Effector memory CD4-positive, alpha-beta T cell (primary cell): Measurements from ENCODE around the gene PAX9.
"Not testable (repeated sequence)": the region's sequence is repeated elsewhere in the genome, so short reads cannot be mapped to it uniquely, and the experiment has no call there.

ENCODE experiments used
- DNase-seq, 3 donors: peaks; one replicate each; pipeline ENCODE4 v3.0.0-alpha.2; 2020
- H3K27ac ChIP-seq: 2 replicates; pipeline ENCODE4 v1.7.0; 2013; ENCODE audit warnings: mild to moderate bottlenecking, low read length, moderate library complexity; ENCODE audit not compliant: insufficient read depth, poor library complexity, severe bottlenecking
- H3K27me3 ChIP-seq: replicated peaks from 2 replicates; pipeline ENCODE4 v1.7.0; 2013; ENCODE audit warnings: mild to moderate bottlenecking, low read length; ENCODE audit not compliant: insufficient read depth, control insufficient read depth, poor library complexity, severe bottlenecking
- H3K36me3 ChIP-seq: 2 replicates; pipeline ENCODE4 v1.7.0; 2013; ENCODE audit warnings: mild to moderate bottlenecking, low read length, moderate library complexity; ENCODE audit not compliant: control insufficient read depth, insufficient read depth
- H3K4me1 ChIP-seq: 2 replicates; pipeline ENCODE4 v1.7.0; 2013; ENCODE audit warnings: low read length, mild to moderate bottlenecking; ENCODE audit not compliant: control insufficient read depth, insufficient read depth, poor library complexity, severe bottlenecking
- H3K4me3 ChIP-seq: 2 replicates; pipeline ENCODE4 v1.7.0; 2013; ENCODE audit warnings: low read length, low read depth, mild to moderate bottlenecking; ENCODE audit not compliant: insufficient read depth, poor library complexity, severe bottlenecking
- H3K9me3 ChIP-seq: 2 replicates; pipeline ENCODE4 v1.7.0; 2013; ENCODE audit warnings: mild to moderate bottlenecking, low read length, moderate library complexity; ENCODE audit not compliant: control insufficient read depth

Gene PAX9

DNA sequence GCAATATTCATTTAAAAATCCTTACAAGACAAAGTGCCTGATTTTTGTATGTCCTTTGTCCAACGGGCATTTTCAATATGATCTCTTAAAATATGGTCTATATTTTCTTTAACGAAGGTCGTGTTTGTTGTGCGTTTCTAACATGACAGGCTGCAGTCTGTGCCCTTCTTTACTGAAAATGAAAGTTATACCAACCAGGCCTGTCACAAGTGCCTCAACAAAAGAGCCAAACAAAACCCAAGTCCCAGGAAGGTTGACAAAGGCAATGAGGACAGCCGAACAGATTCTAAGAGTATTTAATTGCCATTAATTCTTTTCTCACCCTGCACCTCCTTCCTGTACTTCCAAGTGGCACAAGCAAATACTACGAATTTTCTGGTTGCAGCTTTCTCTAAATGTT lies 13.9 kb downstream of the PAX9 start:
- H3K27ac ChIP-seq: no peak overlapping the region
- H3K4me3 ChIP-seq: no peak overlapping the region
- no peaks in the 10 kb centered on the region for H3K36me3 ChIP-seq
- no peak for DNase-seq
- no peaks in the 10 kb centered on the region for H3K9me3 ChIP-seq
- no peaks in the 10 kb centered on the region for H3K27me3 ChIP-seq
- H3K4me1 ChIP-seq: no peaks in the 10 kb centered on the region

DNA sequence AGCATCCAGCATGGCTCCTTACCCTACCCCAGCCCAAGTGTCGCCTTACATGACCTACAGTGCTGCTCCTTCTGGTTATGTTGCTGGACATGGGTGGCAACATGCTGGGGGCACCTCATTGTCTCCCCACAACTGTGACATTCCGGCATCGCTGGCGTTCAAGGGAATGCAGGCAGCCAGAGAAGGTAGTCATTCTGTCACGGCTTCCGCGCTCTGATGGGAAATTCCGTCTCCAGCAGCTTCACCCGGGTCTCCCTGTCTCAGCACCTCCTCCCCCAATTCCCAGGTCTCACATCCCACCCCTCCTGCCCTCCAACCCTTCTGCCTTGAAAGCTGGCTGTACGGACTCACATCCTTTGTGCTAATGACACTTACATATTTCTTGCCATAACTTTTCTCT lies 14.6 kb downstream of the PAX9 start:
- DNase-seq: no peak
- no peaks in the 10 kb centered on the region for H3K4me1 ChIP-seq
- H3K9me3 ChIP-seq: no peaks in the 10 kb centered on the region
- no peaks in the 10 kb centered on the region for H3K27me3 ChIP-seq
- H3K4me3 ChIP-seq: no peak overlapping the region
- no peaks in the 10 kb centered on the region for H3K36me3 ChIP-seq
- no peak overlapping the region for H3K27ac ChIP-seq

- H3K36me3 ChIP-seq: no peaks in the 10 kb centered on the region
- H3K27ac ChIP-seq: no peak overlapping the region
- H3K9me3 ChIP-seq: no peaks in the 10 kb centered on the region
- no peaks in the 10 kb centered on the region for H3K27me3 ChIP-seq
- DNase-seq: no peak
- no peak overlapping the region for H3K4me3 ChIP-seq
- no peaks in the 10 kb centered on the region for H3K4me1 ChIP-seq
Observed at GRCh38 chr14:36682338-36682737, 20.7 kb downstream of the PAX9 start.

GRCh38 chr14:36683083-36683724 lies 21.5 kb downstream of the PAX9 start:
- DNase-seq: no peak
- no peaks in the 10 kb centered on the region for H3K9me3 ChIP-seq
- H3K27ac ChIP-seq: no peak overlapping the region
- H3K36me3 ChIP-seq: no peaks in the 10 kb centered on the region
- no peaks in the 10 kb centered on the region for H3K4me1 ChIP-seq
- H3K4me3 ChIP-seq: no peak overlapping the region
- no peaks in the 10 kb centered on the region for H3K27me3 ChIP-seq

- Histone ChIP-seq H3K36me3 (no peaks in the 10 kb centered on the region), H3K4me1 (no peaks in the 10 kb centered on the region), H3K9me3 (no peaks in the 10 kb centered on the region), H3K4me3 (no peak overlapping the region), H3K27ac (no peak overlapping the region), H3K27me3 (no peaks in the 10 kb centered on the region)
- DNase-seq: no peak
Observed at GRCh38 chr14:36684946-36685345, 23.3 kb downstream of the PAX9 start.

DNA sequence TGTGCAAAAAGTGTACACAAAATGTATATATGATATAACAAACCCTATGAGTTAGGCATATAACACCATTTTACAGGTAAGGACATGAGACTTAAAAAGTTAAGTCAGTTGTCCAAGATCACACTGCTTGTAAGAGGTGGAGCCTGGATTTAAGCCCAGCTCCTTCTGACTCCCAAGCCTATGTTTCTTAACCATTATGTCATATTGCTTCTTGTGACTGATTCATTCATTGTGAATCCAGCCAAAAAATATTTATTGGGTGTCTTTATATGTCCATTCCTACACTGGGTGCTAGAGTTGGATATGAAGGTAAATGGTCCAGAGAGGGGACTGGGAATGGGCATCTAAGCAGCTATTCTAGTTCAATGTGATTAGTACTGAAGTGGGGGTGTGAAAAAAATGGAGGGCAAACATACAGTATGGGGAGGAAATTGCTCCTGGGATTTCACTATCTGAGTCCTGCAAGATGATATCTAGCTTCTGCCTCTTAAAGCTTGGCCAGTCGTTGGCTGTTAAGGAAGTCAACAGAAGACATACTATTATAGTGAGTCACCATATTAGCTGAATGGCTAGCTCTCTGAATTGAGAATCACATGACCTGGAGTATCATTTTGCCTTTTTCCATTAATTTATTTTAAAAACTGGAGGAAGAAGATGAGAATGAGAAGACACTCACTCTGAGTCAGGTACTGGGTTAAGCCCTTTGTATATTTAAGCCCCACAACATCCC lies 28.8 kb downstream of the PAX9 start:
- H3K27me3 ChIP-seq: no peaks in the 10 kb centered on the region
- no peak overlapping the region for H3K27ac ChIP-seq

GRCh38 chr14:36699420-36699819 lies 37.8 kb downstream of the PAX9 start:
- not testable (repeated sequence) for H3K27me3 ChIP-seq, H3K9me3 ChIP-seq, H3K4me1 ChIP-seq, H3K27ac ChIP-seq, H3K4me3 ChIP-seq, H3K36me3 ChIP-seq, DNase-seq

More for the DNA sequence above, 28.8 kb downstream of the PAX9 start:
- Histone ChIP-seq H3K9me3 (no peaks in the 10 kb centered on the region), H3K36me3 (no peaks in the 10 kb centered on the region), H3K4me1 (no peaks in the 10 kb centered on the region), H3K4me3 (no peak overlapping the region)
- no peak for DNase-seq

DNA sequence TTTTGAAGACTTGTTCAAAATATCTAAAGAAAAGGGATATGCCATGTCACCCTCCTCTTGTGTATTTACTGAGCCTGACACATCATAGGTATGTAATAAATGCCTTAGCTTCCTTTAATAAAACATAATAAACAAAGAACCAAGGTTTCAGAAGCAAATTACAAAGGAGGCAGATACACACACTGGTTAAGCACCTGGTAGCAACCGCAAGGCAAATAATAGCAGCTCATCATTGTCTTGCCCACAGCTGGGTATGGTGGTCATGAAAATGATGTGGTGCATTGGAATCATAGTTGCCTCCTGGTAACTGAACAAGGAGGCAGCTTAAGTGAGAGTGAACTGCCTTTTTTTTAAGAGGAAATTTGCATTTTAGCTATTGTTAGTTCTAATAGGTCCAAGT lies 39.0 kb downstream of the PAX9 start:
- Histone ChIP-seq H3K27ac (no peak overlapping the region), H3K27me3 (no peaks in the 10 kb centered on the region), H3K4me1 (no peaks in the 10 kb centered on the region), H3K36me3 (no peaks in the 10 kb centered on the region), H3K9me3 (no peaks in the 10 kb centered on the region), H3K4me3 (no peak overlapping the region)
- DNase-seq: no peak

DNA sequence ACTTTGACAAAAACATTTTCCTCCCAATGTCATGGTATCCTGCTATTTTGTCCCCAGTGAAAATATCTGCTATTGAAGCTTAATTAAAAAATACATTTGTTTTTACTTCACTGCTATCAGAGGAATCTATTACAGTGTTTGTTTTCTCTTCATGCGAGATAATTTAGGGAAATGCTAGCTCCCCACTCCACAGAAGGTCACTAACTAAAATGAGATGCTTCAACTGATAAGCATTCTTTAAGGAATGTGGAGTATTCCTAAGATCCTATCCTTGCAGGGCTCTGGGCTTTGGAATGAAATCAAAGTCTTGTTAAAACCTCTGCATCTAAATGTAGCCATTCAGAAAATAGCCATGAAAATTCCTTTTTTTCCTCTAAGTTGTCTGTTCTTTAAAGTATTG lies 39.5 kb downstream of the PAX9 start:
- no peaks in the 10 kb centered on the region for H3K9me3 ChIP-seq
- DNase-seq: no peak
- H3K27ac ChIP-seq: no peak overlapping the region
- H3K36me3 ChIP-seq: no peaks in the 10 kb centered on the region
- no peaks in the 10 kb centered on the region for H3K4me1 ChIP-seq
- H3K4me3 ChIP-seq: no peak overlapping the region
- H3K27me3 ChIP-seq: no peaks in the 10 kb centered on the region

- DNase-seq: no peak
- no peaks in the 10 kb centered on the region for H3K36me3 ChIP-seq
- no peak overlapping the region for H3K4me3 ChIP-seq
- no peaks in the 10 kb centered on the region for H3K27me3 ChIP-seq
- H3K4me1 ChIP-seq: no peaks in the 10 kb centered on the region
- H3K9me3 ChIP-seq: no peaks in the 10 kb centered on the region
- H3K27ac ChIP-seq: no peak overlapping the region
Observed at GRCh38 chr14:36702474-36702873, 40.8 kb downstream of the PAX9 start.
